Right ventricle myocardium inferior (tissue), 1 donor: ENCODE results near the gene SGMS1. TPM values are rescaled to one million over a fixed set of nuclear protein-coding genes. Genes with fewer than 3 reads are reported as not detected.
A peak's percentile ranks its signal among the peaks of the same experiment; 100 is the strongest.

Experiments
- ATAC-seq: fragments of 200-7000 bp; cut with Tn5 transposase; one replicate; pipeline ENCODE4 v1.9.1; 2020; ENCODE audit warnings: mild to moderate bottlenecking, moderate library complexity
- DNase-seq: peaks from one replicate; pipeline ENCODE4 v3.0.0; 2021; ENCODE audit errors: missing footprints
- intact Hi-C: fragments of 100-400 bp; cut with DNase I; formaldehyde crosslinking; loops from one replicate; pipeline ENCODE4 v1.11.0; 2022
- total RNA-seq: library from RNA; stranded (reverse); fragmentation: NEBNext Ultra II Directional; extraction: Animal tissue kit (Norgen Biotek cat#: 25700); gene quantifications from one replicate; pipeline ENCODE4 v1.2.1, GENCODE V29; 2021
- donor health status: DM: no; HTN: yes; CAD: no; lungs with severe emphysema.

The SGMS1 gene
- total RNA-seq, 1 donor from 2014 or later = 23.1 TPM

DNA sequence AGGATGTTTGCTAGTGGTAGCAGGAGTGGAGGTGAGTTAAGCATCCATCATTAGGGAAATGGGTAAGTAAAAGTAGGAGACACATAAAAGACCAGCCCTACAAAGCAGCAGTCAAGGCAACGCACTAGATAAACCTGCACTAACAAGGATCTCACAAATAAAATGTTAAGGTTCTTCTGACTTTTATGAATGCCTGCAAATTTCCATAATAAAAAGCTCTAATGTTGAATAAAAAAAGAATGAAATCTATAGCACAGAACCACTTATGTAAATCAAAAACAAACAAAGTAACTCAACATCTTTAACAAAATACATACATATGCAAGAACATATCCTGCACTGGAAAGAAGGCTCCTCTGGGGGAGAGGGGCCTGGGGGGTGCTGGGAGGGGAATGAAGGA lies 4.6 kb downstream of the SGMS1 start:
- no peak for DNase-seq
- intact Hi-C loops = no loop called here
- no peak for ATAC-seq

DNA sequence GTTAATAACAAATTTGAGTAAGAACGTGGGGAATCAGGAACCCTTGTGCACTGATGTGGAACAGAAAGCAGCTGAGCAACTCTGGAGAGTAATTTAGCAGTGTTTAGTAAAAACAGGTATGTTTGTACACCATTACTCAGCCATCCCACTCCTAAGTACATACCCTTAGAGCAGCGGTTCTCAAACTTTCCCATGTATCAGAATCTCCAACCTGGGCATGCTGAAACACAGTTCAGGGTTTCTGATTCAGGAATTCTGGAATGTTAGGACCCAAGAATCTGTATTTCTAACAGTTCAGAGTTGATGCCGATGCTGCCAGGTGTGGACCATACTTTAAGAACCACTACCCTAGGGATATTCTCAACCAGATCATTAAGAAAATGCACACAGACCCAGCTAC lies 5.1 kb downstream of the SGMS1 start:
- ATAC-seq (no peak), DNase-seq (no peak)
- intact Hi-C loops = no loop called here

DNA sequence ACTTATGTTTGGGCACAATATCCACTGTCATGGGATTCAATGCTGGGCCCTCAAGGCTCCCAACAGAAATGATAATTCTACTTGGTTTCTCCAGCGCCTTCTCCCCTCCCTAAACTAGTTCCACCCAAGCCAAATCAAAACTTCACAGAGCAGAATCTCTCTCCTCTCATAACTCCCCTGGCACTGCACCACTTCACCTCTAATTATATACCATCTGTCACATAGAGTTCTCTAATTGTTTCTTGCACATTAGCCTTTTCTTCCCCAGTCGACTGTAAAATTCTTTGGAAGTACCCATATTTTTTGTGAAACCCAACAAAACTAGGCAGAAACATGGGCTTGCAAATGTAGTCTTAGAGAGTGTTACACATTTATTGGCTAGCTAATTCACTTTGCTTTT lies 8.1 kb downstream of the SGMS1 start:
- ATAC-seq = no peak
- intact Hi-C loops = no loop called here
- DNase-seq = no peak

DNA sequence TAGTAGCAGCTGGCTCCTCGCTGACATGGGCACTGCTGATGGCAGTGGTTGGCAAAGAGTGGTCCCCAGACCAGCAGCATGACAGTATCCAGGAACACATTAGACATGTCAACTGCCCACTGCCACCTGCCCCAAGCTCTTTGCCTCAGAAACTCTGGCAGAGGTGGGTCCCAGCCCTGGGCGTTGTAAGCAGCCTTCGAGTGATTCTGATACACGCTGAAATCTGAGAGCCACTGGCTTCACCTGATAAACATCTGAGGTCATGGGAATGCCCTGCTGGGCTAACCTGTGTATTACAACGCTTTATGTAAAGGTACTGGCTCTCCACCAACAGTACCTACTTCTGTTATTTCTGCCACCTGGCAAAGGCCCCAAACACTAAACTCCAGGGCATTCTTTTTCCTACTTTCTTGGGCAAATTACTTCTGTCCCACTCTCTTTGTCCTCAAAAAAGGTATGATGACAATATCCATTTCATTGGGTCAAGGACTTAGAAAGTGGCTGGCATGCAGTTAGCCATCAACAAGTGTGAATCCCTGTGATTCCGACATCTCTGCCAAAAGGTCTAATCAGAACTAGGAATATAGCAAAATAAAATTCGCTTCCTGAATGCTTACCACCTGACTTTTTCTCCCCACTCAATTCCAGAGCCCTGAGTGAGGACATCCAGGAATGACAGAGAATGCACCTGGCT lies 9.2 kb downstream of the SGMS1 start:
- DNase-seq (no peak), ATAC-seq (no peak)
- intact Hi-C loops = no loop called here

DNA sequence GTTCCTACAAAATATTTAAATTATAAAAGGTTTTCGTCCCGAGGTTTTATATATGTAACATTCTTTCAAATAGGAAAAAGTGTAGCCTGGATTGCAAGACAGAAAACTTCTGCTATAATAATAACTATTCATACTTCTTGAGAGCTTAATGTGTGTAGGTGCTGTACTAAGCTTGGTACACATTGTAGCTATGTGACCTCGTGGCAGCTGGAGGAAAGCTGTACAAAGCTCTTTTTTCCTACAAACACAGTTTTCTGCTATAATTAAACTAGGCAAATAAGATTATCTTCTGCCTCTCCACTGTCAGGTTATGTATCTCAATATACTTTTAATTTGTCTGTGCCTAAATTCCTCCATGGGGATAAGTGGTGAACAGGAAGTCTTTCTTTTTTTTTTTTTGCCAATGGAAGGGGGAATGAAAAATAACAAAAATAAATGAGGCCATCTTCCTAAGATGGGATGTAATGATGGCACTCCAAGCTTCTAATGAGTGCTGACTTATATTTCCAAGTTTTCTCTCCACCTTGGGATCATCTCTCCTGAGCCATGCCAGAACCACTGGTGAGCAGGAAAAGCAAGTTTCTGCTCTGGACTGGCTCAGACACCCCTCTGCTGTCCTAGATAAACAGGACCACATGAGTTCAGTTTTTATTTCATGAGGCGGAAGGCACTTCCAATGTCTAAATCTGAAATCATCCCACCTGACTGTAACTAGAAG lies 9.9 kb downstream of the SGMS1 start:
- DNase-seq (no peak), ATAC-seq (no peak)
- intact Hi-C loops = no loop called here

DNA sequence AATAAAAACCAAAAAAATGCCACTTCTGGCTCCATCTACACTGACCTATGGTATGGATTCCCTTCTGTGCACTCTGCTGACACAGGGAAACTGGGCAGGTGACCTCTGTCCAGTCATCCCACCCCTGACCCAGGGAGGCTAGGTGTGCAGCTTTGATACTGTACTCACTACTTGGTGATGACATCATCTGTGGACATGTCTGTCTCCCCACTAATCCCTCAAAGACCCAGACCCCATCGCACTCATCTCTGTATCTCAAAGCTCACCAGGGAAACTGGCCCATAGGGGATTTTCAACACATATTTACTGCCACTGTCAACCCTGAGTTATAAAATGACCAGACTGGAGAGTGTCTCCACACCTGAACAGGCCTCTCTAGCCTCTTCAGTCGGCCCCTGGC lies 10.6 kb downstream of the SGMS1 start:
- DNase-seq (no peak), ATAC-seq (no peak)
- intact Hi-C loops = no loop called here

DNA sequence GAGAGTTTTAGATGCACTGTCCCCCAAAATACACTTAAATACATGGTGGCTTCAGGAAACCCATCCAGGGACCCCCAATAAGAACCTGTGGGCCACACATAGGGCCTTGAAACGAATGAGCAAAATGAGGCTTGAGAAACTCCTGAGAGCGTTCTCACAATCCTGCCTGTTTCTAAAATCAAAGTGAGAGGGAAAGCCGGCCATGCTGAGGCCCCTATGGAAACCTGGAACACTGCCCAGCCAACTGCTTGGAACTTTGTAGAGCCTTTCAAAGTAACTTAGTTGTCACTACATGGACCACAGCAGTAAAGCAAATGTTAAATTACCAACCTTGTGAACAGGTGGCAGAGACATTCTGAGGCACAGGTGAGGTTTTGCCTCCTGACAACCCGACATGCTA lies 13.4 kb downstream of the SGMS1 start:
- no peak for ATAC-seq
- intact Hi-C loops = no loop called here
- DNase-seq = no peak

DNA sequence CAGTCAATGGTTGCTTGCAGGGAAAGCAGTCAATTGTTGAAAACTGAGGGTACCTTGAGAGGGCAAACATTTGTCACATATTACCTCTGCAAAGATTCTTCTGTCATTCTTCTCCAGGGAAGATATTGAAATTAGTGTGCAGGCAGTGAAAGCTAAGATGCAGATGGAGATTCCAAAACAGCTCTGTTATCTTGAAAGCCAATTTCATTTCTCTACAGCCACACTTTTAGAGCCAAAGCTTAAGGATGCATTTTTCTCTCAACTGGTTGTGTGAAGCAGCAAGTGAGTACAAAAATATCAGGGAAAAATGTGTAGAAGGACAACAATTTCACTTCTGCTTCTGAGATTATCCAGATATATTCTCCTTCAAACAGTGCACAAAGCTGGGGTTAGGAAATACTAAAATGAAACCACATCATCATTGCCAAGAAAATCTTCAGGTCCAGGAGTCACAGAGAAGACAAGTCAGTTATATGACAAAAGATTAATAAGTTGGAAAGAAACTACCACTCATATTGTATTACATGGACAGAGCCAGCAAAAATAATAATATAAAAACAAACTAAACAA lies 16.3 kb downstream of the SGMS1 start:
- intact Hi-C loops = no loop called here
- ATAC-seq (no peak), DNase-seq (no peak)

DNA sequence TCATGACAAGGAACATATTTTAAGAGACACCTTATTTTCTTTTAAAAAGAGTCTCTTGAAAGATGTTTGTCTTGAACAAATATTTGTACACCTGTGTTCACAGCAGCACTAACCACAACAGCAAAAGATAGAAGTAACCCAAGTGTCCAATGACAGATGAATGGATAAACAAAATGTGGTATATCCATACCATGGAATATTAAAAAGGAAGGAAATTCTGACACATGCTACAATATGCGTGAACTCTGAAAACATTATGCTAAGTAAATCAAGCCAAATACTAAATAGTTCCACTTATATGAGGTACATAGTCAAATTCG lies 17.8 kb downstream of the SGMS1 start:
- intact Hi-C loops = loop anchor here (2.0 kb wide), 1 partner anchor 17 kb away; the partner anchor contains the start of gene SGMS1
- no peak for DNase-seq
- no peak for ATAC-seq

DNA sequence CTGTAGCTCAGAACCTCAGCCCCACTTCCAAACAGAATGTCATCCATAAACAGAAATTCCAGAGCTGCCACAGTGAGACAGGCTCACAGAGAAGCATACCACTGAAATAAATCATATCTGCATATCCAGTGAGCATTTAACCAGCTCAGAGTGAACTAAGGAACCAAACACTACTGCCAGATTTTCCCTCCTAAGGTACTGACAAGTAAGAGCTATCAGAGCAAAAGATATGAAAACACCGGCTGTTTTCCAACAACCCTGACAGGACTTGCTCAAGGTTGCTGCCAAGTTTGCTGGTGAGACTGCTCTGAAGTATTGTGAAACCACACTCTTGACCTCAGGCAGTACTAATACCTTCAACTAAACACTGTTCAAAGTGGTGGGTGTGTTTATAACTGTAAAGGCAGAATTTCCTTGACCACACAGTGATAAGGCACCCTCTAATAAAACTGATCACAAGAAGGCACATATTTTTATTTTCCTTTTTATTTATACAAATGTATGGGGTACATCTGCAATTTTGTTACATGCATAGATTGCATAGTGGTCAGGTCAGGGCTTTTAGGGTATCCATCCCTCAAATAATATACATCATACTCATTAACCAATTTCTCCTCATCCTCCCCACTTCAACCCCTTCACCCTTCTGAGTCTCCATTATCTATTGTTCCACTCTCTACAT lies 18.3 kb downstream of the SGMS1 start:
- ATAC-seq (peak; percentile 92), DNase-seq (no peak)
- intact Hi-C loops = loop anchor here (2.0 kb wide), 1 partner anchor 17 kb away; the partner anchor contains the start of gene SGMS1

DNA sequence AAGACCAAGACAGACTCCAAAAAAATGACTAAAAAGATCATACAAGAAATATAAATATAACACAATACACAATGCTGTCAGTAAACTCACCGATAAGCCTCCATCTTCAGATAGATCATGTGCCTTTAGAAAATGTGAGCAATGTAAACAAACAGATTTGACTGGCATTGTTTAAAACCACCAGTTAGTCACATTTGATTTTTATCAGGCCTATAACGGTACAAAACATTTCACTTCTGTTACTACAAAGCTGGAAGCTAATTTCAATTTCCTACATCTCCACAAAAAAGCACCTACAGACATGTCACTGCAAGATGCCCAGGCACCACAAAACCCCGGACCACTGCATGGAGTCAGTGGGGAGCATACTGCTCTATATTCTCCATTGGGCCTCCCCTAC lies 18.9 kb downstream of the SGMS1 start:
- ATAC-seq (no peak), DNase-seq (no peak)
- intact Hi-C loops = loop anchor here (2.0 kb wide), 1 partner anchor 18 kb away; the partner anchor contains the start of gene SGMS1

DNA sequence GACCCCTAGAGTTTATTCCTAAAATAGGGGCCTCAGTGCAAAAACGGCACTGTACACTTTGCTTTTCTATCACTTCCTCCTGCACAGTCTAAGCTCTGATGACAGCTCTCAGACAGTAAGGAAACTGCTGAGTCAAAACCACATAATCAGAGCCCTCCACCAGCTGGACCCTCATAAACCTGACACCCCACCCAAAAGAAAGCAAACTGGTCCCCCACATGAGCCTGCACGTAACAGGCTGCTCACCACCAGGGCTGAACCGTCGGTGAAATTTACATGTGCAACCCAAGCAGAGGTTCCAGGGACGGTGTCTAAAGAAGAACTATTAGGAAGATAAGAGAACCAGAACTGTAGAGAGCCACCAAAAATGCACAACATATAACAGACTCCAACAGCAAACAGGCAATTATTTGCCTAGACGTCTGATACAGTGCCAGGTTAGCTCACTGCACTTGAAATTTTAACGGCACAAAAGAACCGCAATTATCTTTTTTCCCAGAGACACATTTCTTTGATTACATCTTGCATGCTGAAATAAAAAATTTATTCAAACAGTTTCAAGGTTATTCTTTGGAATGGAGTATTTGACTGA lies 19.6 kb downstream of the SGMS1 start:
- DNase-seq (no peak), ATAC-seq (no peak)
- intact Hi-C loops = loop anchor here (2.0 kb wide), 1 partner anchor 19 kb away; the partner anchor contains the start of gene SGMS1

DNA sequence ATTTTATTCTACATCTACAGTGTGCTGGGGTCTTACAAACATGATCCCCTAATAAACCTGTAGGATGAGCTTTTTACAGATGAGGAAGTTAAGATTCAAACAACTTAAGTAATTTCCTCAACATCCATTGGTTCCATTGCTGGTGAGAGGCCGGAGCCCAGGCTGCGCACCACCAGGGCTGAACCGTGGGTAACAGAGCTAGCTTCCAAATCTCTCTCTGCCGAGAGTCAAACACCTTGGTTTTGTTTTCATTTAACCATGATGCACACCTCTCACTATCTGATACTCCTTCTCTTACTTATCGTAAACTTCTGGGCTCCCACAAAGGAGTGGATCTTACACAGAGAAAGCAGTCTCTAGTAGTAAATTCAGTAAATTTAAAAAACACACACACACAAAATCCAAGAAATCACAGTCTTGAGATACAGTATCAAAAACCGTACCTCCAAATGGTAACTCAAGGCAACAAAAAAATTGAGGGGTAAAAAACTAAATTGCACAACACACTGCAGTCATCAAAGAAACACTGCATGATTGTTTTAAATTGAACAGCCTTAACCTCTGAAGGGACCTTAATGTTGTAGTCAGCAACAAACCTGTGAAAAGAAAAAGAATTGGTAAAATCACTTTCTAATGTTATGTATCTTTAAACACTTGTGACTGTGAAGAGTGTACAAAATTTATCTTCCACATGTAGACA lies 20.5 kb downstream of the SGMS1 start:
- intact Hi-C loops = no loop called here
- DNase-seq = no peak
- no peak for ATAC-seq

DNA sequence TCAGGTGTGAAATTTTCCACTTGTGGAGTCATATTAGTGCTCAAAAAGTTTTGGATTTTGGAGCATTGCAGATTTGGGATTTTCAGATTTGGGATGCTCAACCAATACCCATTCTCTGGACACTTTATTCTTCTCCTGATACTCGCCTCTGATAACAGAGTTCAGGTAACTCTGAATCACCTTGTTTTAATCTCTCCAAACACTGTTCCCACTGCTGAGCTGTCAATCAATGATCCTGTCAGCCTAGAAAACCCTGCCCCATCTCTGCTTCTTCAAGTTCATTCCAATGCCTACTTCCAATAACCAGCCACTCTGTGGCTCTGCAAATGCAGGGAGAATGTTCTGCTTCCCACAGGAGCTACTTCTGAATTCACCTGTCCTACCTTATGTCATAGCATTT lies 21.8 kb downstream of the SGMS1 start:
- intact Hi-C loops = no loop called here
- DNase-seq (no peak), ATAC-seq (no peak)

DNA sequence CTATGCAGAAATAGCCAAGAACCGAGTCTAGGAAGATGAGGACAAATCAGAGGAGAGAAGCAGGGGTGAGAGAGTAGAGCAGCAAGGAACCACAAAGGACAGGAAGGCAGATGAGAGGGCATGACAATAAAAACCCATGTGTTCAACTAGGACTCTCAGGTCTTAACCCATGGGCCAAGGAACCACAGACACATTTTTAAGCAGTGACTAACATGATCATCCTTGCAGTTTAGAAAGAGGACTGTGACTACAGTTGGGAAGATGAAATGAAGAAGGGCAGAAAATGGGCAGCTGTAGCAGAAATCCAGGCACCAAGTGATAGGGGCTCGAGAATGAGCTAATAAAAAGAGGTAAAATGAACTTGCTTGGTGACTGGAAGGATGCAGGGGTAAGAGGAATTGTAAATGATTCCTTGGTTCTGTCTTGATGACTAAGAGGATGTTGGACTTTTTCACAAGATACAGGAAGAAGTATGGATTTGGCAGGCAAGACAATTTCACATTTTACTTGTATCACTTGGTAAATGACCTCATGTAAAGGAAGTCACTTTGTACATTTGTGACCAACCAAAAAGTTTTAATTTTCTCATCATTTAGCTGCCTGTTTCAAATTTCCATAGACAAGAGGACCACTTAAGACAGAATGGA lies 22.8 kb downstream of the SGMS1 start:
- no peak for ATAC-seq

DNA sequence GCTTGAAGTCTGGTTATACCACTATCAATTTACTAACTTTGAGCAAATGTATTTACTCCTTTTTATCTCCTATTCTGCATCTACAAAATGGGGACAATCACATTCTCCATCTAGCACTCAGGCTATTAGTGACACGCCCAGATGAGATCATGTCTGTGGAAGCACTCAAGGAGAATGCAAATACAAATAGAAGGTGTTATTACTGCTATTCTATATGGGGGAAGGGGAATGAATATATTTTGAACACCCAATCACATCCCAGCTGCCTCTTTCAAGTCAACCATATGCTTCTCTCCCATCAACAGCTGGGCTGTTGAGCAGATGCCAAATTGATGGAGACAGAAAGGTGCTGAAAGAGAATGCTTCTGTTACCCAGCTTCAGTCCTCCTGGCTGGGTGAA lies 23.5 kb downstream of the SGMS1 start:
- ATAC-seq (no peak), DNase-seq (no peak)
- intact Hi-C loops = no loop called here

More for the DNA sequence above, 22.8 kb downstream of the SGMS1 start:
- intact Hi-C loops = no loop called here
- DNase-seq = no peak

DNA sequence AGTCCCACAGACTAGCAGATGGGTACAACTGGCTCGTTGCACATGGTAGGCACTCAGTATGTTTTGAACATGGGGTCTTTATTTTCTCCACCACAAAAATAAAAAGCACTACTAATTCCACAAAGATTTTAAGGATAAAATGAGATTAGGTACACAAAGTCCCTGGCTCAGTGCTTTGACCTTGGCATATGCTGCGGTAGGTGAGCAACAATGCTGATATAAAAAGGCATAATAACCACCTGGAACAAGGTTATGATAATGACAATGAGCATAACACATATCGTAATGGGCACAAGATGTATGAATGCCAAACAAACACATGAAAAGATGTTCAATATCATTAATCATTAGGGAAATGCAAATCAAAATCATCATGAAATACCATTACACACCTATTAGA lies 26.9 kb downstream of the SGMS1 start:
- intact Hi-C loops = no loop called here
- ATAC-seq (no peak), DNase-seq (no peak)

DNA sequence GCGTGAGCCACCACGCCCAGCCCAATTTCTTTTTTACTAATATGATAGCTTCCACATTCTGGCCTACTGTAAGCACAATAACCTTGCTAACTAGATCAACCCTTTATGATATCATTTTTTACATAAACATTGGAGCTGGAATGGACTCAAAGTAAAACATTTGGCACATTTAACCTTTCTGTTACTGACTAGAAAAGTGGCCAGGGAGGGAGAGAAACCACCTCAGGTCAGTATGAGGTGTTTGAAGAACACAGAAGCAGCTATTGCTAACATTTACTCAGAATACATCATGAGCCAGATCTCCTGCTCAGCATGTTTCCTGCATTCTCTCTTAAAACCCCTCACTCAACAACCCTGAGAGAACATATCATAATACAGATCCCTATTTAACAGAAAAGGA lies 27.3 kb downstream of the SGMS1 start:
- DNase-seq (no peak), ATAC-seq (no peak)
- intact Hi-C loops = no loop called here
